ENCODE results near the gene ZNF341.
A peak's percentile ranks its signal among the peaks of the same experiment; 100 is the strongest.
"Not testable (repeated sequence)": the region's sequence is repeated elsewhere in the genome, so short reads cannot be mapped to it uniquely, and the experiment has no call there.

Gene ZNF341

DNA sequence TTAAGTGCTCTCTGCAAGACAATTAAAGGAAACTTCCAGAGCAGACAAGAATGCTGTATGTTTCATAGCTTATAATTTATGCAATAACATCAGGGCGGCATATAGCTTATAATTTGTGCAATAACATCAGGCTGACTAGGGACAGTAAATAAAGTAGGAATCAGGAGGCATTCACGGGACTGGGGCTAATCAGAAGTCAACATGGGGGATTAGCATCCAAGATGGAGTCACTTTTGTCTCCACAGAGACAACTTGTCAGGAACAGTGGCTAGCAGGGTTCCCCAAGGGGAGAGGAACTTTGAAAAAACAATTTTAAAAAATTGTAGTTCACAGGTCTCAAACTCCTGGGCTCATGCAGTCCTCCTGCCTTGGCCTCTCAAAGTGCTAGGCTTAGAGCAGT, 3.3 kb upstream of the ZNF341 start:
- no peak for DNase-seq

GRCh38 chr20:33729101-33729500, 2.7 kb upstream of the ZNF341 start:
- no peak for DNase-seq

DNA sequence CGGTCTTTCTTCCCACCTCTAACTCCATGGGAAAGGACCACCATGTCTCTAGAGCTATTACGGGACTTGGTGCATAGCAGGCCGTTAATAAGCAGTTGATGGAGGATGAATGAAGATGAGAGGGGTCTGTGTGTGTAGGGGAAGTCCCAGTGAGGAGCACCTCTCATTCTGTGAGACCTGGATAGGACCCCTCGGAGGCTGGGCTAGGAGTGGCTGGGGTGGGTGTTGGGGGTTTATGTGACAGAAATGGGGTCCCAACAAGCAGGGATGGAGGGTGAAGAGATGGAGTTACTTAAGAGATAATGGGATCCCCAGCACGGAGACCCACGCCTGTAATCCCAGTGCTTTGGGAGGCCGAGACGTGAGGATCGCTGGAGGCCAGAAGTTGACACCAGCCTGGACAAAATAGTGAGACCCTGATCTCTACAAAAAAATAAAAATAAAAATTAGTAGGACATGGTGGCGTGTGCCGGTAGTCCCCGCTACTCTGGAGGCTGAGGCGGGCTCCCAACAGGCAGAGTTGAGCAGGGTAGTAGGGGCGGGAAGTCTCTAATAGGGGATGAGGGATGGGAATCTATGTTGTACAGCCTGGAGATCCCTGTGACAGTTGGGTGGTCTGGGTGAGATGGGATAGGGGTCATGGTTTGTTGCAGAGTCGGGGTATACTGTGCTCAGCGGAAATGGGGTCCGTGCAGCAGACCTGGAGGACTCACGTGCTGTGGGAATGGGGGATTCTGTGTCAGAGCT, 677 bp upstream of the ZNF341 start:
- DNase-seq, result peak in 3 of 56 donors; percentile 25 to 37 (median 26)

- peak in 55 of 56 donors; percentile 42 to 97 (median 88) for DNase-seq
Observed at GRCh38 chr20:33732166-33732970, 572 bp downstream of the ZNF341 start.

DNA sequence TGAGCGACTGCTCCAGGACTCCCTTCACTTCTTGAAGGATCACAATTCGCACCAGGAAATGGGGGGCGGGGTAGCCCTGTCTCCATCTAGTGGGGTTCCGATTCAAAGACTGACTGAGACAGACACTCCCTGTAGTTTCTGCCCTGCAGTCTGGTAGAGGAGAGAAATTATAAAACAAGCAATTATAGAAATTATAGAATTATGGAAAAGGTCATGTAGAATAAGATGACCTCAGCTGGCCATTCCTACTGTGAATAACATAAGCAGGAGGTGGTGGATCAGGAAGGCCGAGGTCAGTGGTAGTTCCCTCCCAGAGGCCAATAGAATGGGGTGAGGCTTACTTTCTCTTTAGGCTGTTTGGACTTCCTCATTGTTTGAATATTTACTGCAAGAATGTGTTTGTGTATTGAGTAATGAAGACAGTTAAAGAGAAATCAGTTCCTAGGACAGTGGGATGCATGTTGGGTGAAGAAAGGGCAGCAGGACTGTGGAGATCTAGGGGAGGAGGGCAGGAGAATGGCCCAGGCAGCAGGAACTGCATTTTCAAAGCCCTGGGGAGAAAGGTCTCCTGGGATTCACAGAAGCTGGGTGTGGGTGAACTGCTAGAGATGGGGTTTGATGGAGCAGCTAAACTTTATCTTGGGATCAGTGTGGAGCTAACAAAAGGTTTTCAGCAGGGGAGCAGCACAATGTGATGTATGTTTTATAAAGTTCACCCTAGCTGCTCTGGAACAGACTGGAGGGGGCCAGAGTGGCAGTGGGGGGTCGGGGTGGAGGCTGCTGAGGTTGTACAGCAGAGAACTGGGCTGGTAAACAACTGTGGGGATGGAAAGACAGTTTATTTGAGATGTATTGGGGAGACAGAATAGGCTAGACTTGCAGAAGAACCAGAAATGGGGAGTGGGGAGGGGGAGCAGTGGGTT, 2.1 kb downstream of the ZNF341 start:
- peak in 2 of 56 donors; percentile 0 to 2 for DNase-seq

GRCh38 chr20:33736962-33737361, 5.2 kb downstream of the ZNF341 start:
- DNase-seq, result no peak

- no peak for DNase-seq
Observed at GRCh38 chr20:33739493-33739892, 7.7 kb downstream of the ZNF341 start.

GRCh38 chr20:33740189-33740588, 8.4 kb downstream of the ZNF341 start:
- no peak for DNase-seq

DNA sequence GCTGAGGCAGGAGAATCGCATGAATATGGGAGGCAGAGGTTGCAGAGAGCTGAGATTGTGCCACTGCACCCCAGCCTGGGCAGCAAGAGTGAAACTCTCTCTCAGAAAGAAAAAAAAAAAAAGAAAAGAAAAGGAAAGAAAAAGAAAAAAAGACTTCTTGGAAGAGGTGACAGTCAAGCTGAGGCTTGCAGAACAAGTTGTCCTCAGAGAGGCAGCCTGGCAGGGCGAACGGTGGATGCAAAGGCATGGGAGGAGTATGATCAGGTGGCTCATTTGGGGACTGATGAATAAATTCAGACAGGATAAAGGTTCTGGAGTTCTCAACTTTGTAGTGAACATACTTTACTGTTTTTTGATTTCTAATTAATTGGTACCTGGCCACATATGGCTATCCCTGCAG, 12.4 kb downstream of the ZNF341 start:
- DNase-seq, result no peak

DNA sequence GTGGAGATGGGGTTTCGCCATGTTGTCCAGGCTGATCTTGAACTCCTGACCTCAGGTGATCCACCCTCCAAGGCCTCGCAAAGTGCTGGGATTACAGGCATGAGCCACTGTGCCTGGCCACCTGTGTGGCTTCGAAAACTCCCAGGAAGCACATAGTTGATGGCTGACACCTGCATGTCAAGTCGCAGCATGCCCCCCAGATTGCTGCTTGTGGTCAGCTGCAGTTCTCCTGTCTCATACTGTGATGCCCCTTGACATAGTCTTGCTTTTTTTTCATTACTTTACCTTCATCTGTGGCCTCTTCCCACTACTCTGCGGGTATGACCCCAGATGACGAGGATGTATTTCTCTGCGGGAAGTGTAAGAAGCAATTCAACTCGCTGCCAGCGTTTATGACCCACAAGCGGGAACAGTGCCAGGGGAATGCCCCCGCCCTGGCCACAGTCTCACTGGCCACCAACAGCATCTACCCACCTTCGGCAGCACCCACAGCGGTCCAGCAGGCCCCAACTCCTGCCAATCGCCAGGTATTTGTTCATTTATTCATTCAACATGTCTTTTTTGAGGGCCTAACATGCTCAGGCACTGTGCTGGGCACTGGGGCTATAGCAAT, 13.1 kb downstream of the ZNF341 start:
- no peak for DNase-seq

DNA sequence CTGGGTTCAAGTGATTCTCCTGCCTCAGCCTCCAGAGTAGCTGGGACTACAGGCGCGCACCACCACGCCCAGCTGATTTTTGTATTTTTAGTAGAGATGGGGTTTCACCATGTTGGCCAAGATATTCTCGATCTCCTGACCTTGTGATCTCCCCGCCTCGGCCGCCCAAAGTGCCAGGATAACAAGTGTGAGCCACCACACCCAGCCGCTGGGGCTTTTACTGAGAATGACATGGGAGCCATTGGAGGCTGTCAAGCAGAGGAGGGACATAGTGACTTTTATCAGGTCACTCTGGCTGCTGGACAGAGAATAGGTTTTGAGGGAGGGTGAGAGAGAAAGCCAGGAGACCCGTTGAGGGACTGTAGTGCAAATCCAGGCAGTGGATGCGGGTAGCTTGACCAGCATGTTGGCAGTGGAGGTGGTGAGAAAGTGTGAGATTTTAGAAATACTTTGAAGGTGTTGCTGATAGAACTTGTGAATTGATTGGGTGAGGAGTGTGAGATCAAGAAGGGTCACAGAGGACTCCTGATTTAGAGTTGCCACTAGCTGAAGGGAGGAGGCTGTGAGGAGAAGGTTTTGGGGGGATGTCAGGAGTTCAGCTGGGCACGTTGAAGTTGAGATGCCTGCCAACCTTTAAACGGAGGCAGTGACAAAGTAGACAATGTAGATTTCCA, 14.7 kb downstream of the ZNF341 start:
- DNase-seq, result no peak

DNA sequence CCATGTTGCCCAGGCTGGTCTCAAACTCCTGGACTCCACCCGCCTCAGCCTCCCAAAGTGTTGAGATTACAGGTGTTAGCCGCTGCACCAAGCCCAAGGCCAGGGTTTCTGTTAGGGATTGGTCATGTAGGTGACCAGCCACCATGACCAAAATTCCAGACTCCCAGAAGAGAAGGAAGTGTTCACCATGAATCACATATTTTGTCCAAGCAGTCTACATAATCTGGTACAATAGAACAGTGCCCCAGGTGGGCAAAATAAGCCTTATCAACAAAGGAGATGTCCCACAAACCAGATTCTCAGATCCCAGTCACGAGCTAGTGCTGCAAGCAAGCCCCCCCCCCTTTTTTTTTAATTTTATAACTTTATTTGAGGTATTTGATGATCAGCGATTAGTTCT, 20.0 kb downstream of the ZNF341 start:
- DNase-seq, result no peak

- DNase-seq, result no peak
Observed at GRCh38 chr20:33753143-33753542, 21.3 kb downstream of the ZNF341 start.

DNA sequence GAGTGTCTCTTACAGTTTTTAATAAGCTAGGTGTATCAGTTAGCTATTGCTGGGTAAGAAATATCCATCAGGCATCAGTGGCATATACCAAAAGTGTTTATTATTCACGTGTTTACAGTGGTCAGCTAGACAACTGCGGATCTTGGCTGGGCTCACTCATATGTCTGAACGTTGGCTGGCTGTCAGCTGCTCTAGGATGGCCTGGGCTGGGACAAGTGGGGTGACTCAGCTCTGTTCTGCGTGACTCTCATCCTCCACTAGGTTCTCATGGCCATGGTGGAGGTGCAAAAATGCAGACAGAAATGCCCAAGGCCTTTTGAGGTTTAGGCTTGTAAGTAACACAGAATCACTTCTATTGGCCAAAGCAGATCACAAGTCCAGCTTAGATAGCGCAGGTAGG, 22.0 kb downstream of the ZNF341 start:
- DNase-seq, result no peak

- not testable (repeated sequence) for DNase-seq
Observed at GRCh38 chr20:33755936-33756490, 24.2 kb downstream of the ZNF341 start.

GRCh38 chr20:33757046-33757445, 25.2 kb downstream of the ZNF341 start:
- DNase-seq, result no peak

GRCh38 chr20:33757458-33757857, 25.7 kb downstream of the ZNF341 start:
- DNase-seq, result no peak

DNA sequence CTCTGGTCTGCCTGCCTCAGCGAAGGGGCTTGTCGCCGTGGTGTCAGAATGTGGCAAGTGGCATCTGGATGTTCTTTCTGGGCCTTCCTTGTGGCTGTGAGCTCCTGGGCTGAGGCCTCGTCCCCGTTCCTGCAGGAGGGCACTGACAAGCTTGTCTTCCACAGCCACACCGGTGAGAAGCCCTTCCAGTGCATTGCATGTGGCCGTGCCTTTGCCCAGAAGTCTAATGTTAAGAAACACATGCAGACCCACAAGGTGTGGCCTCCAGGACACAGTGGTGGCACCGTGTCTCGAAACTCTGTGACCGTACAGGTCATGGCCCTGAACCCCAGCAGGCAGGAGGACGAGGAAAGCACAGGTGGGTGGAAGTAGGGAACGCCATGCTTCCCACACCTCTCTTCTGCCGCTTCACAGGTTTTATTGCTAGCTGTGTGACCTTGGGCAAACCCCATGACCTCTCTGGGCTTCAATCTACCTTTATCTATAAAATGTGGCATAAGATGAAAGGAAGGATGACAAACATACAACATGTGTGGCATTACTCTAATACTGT, 30.0 kb downstream of the ZNF341 start:
- DNase-seq, result no peak

GRCh38 chr20:33765099-33765498, 33.3 kb downstream of the ZNF341 start:
- no peak for DNase-seq

- no peak for DNase-seq
Observed at GRCh38 chr20:33765592-33765991, 33.8 kb downstream of the ZNF341 start.
